Glutamatergic neuron (in vitro differentiated cells): ENCODE data around the gene PKN3. TPM values are rescaled to one million over a fixed set of nuclear protein-coding genes. Genes with fewer than 3 reads are reported as not detected.

ENCODE experiments used
- DNase-seq: peaks from one replicate; pipeline ENCODE4 v3.0.0; 2022
- H3K27ac Mint-ChIP-seq: one replicate; pipeline ENCODE4 v1.8.0; 2020; ENCODE audit warnings: mild to moderate bottlenecking, mixed read lengths, inconsistent platforms; ENCODE audit not compliant: unreplicated experiment
- H3K27me3 Mint-ChIP-seq: one replicate; pipeline ENCODE4 v1.8.0; 2020; ENCODE audit warnings: mild to moderate bottlenecking, moderate library complexity, mixed read lengths, inconsistent platforms; ENCODE audit not compliant: unreplicated experiment
- H3K36me3 Mint-ChIP-seq: one replicate; pipeline ENCODE4 v1.8.0; 2020; ENCODE audit warnings: mild to moderate bottlenecking, mixed read lengths, inconsistent platforms; ENCODE audit not compliant: unreplicated experiment
- H3K4me1 Mint-ChIP-seq: one replicate; pipeline ENCODE4 v1.8.0; 2020; ENCODE audit warnings: mild to moderate bottlenecking, low read depth, mixed read lengths, inconsistent platforms; ENCODE audit not compliant: unreplicated experiment
- H3K4me3 Mint-ChIP-seq: one replicate; pipeline ENCODE4 v1.8.0; 2020; ENCODE audit warnings: mild to moderate bottlenecking, mixed read lengths, inconsistent platforms; ENCODE audit not compliant: unreplicated experiment
- H3K9me3 Mint-ChIP-seq: one replicate; pipeline ENCODE4 v1.8.0; 2020; ENCODE audit warnings: mild to moderate bottlenecking, moderate library complexity, mixed read lengths, inconsistent platforms; ENCODE audit not compliant: unreplicated experiment
- CTCF ChIP-seq: fragments of 200-600 bp; sonication (generic); IDR thresholded peaks from one replicate; pipeline ENCODE4 v1.5.0; 2021; ENCODE audit not compliant: partially characterized antibody, unreplicated experiment
- total RNA-seq: library from RNA; stranded (reverse); fragmentation: NEBNext Ultra II Directional; extraction: Animal tissue kit (Norgen Biotek cat#: 25700); gene quantifications from one replicate; pipeline ENCODE4 v1.2.1, GENCODE V29; 2021; ENCODE audit not compliant: unreplicated experiment

Gene PKN3
- total RNA-seq, 1 donor from 2014 or later: 4.3 TPM

- H3K4me3 Mint-ChIP-seq: no peak overlapping the region
Measured at GRCh38 chr9:128762671-128763449, 60.6 kb downstream of the PKN3 start.

GRCh38 chr9:128764361-128764760, 62.1 kb downstream of the PKN3 start:
- Mint-ChIP-seq H3K36me3 (no peaks in the 10 kb centered on the region), H3K4me1 (peaks cover 5% of the 10 kb centered on the region), H3K27me3 (peaks cover 7% of the 10 kb centered on the region), H3K9me3 (no peaks in the 10 kb centered on the region), H3K27ac (no peak overlapping the region), H3K4me3 (no peak overlapping the region)
- no peak for DNase-seq
- TF ChIP-seq CTCF: no peak

More at GRCh38 chr9:128762671-128763449, 60.6 kb downstream of the PKN3 start:
- peak overlapping the region; percentile 33 for H3K27ac Mint-ChIP-seq
- H3K9me3 Mint-ChIP-seq: no peaks in the 10 kb centered on the region
- peaks cover 9% of the 10 kb centered on the region for H3K27me3 Mint-ChIP-seq
- H3K4me1 Mint-ChIP-seq: peaks cover 5% of the 10 kb centered on the region
- no peaks in the 10 kb centered on the region for H3K36me3 Mint-ChIP-seq
- DNase-seq: no peak
- TF ChIP-seq CTCF: no peak

GRCh38 chr9:128765499-128765898, 63.2 kb downstream of the PKN3 start:
- peaks cover 6% of the 10 kb centered on the region for H3K4me1 Mint-ChIP-seq
- TF ChIP-seq CTCF: no peak
- H3K9me3 Mint-ChIP-seq: peaks cover 2% of the 10 kb centered on the region
- DNase-seq: no peak
- peaks cover 7% of the 10 kb centered on the region for H3K27me3 Mint-ChIP-seq
- no peaks in the 10 kb centered on the region for H3K36me3 Mint-ChIP-seq
- H3K4me3 Mint-ChIP-seq: no peak overlapping the region
- no peak overlapping the region for H3K27ac Mint-ChIP-seq

GRCh38 chr9:128768606-128769005, 66.3 kb downstream of the PKN3 start:
- peaks cover 7% of the 10 kb centered on the region for H3K9me3 Mint-ChIP-seq
- H3K36me3 Mint-ChIP-seq: no peaks in the 10 kb centered on the region
- no peak for TF ChIP-seq CTCF
- H3K4me1 Mint-ChIP-seq: peaks cover 11% of the 10 kb centered on the region
- H3K27me3 Mint-ChIP-seq: peaks cover 5% of the 10 kb centered on the region
- no peak overlapping the region for H3K4me3 Mint-ChIP-seq
- H3K27ac Mint-ChIP-seq: no peak overlapping the region
- no peak for DNase-seq

Other genes with a start within 250 kb of the PKN3 start
- gene ODF2, start 246.5 kb upstream of the PKN3 start, total RNA-seq: 40.7 TPM
- gene GLE1, start 197.8 kb upstream of the PKN3 start, total RNA-seq: 11.0 TPM
- 750 TPM for gene SPTAN1, start 149.9 kb upstream of the PKN3 start, total RNA-seq
- gene DYNC2I2, start 45.7 kb upstream of the PKN3 start, total RNA-seq: 15.0 TPM
- 387 TPM for gene SET, start 13.3 kb upstream of the PKN3 start, total RNA-seq
- 18.2 TPM for gene ZDHHC12, start 21.6 kb downstream of the PKN3 start, total RNA-seq
- 38.0 TPM for gene ZER1, start 69.4 kb downstream of the PKN3 start, total RNA-seq
- gene TBC1D13, start 84.8 kb downstream of the PKN3 start, total RNA-seq: 25.6 TPM
- 35.9 TPM for gene ENDOG, start 116.0 kb downstream of the PKN3 start, total RNA-seq
- gene SPOUT1, start 127.3 kb downstream of the PKN3 start, total RNA-seq: 22.3 TPM
- gene KYAT1, start 179.4 kb downstream of the PKN3 start, total RNA-seq: 19.5 TPM
- gene LRRC8A, start 179.6 kb downstream of the PKN3 start, total RNA-seq: 93.0 TPM
- 4.4 TPM for gene PHYHD1, start 218.5 kb downstream of the PKN3 start, total RNA-seq
- 16.6 TPM for gene DOLK, start 245.1 kb downstream of the PKN3 start, total RNA-seq
- gene NUP188, start 245.2 kb downstream of the PKN3 start, total RNA-seq: 63.6 TPM